Cardiac septum (tissue), 1 donor: ENCODE data around the gene COPE. TPM values are rescaled to one million over a fixed set of nuclear protein-coding genes. Genes with fewer than 3 reads are reported as not detected.
"Not testable (repeated sequence)": the region's sequence is repeated elsewhere in the genome, so short reads cannot be mapped to it uniquely, and the experiment has no call there.

Experiments used
- DNase-seq: peaks from one replicate; pipeline ENCODE4 v3.0.0-alpha.2; 2020; ENCODE audit warnings: low spot score
- intact Hi-C: fragments of 100-400 bp; cut with DNase I; formaldehyde crosslinking; loops from one replicate; pipeline ENCODE4 v1.14.0; 2022
- total RNA-seq: library from RNA; stranded (reverse); fragmentation: NEBNext Ultra II Directional; extraction: Animal tissue kit (Norgen Biotek cat#: 25700); gene quantifications from one replicate; pipeline ENCODE4 v1.2.1, GENCODE V29; 2021
- donor health status: DM: no; HTN: no; CAD: no.

COPE gene
- total RNA-seq, 1 donor from 2014 or later, result 133 TPM

GRCh38 chr19:18912933-18913332, 6.3 kb downstream of the COPE start:
- no peak for DNase-seq
- intact Hi-C loops, result no loop called here

DNA sequence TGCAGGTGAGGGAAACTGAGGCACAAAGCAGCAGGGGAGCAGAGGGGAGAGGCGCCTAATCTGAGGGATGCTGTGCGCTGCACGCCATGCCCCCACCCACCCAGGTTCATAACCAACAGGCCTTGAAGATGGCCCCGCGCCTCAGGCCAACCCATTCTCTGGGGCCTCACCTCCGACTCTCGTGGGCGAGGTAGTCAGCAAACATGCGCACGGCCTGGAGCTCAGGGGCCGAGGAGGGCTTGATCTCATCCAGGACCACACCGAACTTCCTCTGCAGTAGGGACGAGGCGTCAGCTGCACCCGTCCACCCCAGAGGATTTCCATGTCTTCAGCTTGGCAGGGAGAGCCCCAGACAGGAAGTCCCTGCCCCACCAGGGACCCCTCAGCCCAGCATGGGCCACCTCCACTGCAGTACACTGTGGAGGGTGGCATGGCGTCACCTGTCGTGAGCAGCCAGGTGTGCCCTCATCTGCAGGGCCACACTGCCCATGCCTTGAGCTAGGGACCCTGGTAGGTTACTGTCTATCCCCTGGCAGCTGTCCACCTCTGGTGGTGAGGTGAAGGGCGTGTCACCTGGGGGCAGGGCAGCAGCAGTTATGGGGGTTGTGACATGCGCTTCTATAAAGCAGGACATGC, 8.3 kb downstream of the COPE start:
- DNase-seq, result no peak
- intact Hi-C loops, result no loop called here

DNA sequence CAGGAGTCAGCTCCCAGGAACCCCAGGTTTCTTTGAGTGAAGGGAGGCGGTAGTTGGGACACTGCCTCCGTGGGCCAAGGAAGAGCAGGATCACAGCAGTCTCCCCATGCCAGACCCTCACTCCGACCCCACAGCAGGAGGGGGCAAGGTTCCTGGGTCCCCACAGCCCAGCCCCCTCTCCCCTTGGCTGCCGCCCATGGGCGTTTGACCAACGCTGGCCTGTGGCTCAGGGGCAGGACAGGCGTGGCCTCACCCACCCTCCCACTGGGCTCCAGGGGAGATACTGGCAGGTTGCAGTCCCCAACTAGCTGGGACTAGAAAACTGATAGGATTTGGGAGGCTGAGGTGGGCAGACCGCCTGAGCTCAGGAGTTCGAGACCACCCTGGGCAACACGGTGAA, 9.2 kb downstream of the COPE start:
- intact Hi-C loops, result no loop called here
- no peak for DNase-seq

- DNase-seq, result no peak
- intact Hi-C loops, result no loop called here
Observed at GRCh38 chr19:18908917-18909619, 10.1 kb downstream of the COPE start.

DNA sequence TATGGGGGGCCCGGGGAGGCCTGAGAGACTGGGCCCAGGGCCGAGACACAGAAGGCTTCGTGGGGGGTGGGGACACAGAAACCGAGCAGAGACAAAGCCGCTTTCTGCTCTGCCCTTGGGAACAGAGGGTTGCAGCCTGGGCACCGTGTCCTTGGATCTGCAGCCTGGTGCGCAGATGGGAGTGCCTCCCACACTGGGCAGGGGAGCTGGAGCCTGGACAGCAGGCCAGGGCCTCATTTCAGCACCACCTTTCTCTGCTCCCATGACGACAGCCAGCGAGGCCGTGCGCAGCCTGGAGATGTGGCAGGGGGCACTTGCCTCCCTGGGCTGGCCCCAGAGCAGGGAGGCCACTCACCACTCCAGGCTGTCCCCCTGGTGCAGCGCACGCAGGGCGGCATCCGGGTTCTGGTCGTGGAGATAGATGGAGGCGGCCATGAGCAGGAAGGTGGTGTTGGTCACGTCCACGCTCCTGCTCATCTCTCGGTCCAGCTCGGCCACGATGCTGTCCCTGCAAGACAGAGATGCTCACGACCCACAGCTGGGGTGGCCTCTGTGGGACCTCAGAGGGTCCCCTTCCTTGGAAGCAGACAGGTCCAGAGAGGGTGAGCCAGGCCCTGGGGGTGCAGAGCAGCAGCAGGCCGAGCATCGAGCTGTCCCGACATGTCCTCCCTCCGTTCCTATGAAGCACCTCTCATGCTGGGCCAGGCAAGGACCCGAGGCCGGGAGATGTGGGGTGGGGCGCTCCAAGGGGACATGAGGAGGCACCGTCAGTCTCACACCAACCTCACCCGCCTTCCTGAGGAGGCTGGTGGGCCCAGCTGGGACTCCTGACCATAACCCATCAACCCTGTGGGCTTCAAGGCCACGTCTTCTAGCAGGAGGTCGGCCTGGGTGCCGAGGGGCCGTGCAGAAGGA, 12.3 kb downstream of the COPE start:
- no peak for DNase-seq
- intact Hi-C loops, result no loop called here

DNA sequence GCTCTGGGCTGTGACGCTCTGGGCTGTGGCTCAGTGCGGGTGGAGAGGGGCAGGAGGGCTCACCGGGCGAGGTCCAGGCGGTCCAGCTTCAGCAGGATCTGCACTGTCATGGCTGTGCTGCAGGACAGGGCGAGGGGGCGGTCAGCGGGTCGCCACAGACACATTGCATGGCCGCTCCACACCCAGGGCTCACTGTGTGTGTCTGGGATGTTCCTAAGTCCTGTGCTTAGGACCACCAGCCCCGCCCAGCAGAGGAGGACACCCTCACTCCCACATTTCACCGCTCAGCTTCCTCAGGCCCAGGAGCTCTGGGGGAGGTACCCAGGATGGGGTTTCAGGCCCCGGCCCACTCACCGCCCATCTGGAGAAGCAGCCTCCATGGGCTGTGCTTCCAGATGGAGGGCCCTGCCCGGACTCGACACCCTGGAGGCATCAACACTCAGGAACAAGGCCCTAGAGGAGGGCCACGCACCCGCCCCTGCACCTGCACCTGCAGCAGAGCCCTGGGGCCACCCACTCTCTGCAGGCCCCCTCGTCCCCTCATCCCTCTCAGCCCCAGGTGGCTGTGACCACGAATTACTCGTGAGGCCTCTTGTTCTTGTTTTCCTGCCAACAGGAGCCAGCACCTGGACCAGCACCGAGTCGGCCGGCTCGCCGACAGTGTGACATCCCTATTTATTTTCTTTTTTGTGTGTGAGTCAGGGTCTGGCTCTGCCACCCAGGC, 13.5 kb downstream of the COPE start:
- DNase-seq, result no peak
- intact Hi-C loops, result no loop called here

GRCh38 chr19:18905058-18905456, 14.1 kb downstream of the COPE start:
- intact Hi-C loops, result no loop called here
- DNase-seq, result no peak

GRCh38 chr19:18904334-18905057, 14.7 kb downstream of the COPE start:
- intact Hi-C loops, result no loop called here
- no peak for DNase-seq

DNA sequence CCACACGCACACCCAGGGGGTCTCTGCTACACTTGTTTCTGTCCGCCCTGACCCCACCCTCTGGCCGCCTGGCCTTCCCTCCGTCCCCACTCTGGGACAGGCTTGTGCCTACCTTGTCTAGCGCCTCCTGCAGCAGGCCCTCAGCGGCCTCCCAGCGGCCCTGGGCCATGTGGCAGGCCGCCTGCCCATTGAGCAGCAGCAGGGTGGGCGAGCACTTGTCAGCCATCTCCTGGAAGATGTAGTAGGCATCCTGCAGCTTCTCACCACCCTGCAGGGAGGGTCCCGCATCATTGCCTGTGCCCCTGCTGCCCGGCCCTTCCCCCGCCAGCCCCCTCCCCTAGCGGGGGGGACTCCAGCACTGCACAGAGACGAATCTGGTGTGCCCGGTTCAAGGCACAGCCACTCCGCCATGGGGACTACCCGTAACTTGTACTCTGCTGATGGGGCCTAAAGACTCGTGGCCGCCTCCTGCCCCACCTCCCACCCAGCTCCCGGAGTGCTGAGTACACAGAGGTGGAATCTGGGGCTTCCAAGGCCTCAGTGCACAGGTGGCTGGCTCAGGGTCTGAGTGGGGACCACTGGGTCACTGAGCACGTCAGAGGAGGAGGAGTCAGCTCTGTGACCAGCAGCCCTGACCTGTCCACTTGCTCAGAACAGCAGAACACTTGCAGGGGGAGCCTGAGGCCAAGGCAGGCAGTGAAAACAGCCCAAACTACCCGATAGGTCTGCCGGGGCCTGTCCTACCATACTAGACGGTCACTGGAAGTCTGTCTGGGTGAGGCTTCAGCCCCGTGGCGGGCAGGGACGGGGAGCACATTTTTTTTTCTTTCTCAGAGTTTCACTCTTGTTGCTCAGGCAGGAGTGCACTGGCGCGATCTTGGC, 15.8 kb downstream of the COPE start:
- intact Hi-C loops, result no loop called here
- DNase-seq, result no peak

DNA sequence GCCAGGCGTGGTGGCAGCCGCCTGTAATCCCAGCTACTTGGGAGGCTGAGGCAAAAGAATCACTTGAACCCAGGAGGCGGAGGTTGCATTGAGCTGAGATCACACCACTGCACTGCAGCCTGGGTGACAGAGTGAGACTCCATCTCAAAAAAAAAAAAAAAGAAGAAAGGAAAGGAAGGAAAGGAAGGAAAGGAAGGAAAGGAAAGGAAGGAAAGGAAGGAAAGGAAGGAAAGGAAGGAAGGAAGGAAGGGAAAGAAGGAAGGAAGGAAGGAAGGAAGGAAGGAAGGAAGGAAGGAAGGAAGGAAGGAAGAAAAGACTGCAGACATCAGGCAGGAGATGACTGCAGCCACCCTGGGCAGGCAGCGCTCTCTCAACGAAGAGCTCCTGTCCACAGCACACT, 16.7 kb downstream of the COPE start:
- DNase-seq, intact Hi-C loops: not testable (repeated sequence)

- intact Hi-C loops, result no loop called here
- DNase-seq, result no peak
Observed at GRCh38 chr19:18901491-18901890, 17.7 kb downstream of the COPE start.

DNA sequence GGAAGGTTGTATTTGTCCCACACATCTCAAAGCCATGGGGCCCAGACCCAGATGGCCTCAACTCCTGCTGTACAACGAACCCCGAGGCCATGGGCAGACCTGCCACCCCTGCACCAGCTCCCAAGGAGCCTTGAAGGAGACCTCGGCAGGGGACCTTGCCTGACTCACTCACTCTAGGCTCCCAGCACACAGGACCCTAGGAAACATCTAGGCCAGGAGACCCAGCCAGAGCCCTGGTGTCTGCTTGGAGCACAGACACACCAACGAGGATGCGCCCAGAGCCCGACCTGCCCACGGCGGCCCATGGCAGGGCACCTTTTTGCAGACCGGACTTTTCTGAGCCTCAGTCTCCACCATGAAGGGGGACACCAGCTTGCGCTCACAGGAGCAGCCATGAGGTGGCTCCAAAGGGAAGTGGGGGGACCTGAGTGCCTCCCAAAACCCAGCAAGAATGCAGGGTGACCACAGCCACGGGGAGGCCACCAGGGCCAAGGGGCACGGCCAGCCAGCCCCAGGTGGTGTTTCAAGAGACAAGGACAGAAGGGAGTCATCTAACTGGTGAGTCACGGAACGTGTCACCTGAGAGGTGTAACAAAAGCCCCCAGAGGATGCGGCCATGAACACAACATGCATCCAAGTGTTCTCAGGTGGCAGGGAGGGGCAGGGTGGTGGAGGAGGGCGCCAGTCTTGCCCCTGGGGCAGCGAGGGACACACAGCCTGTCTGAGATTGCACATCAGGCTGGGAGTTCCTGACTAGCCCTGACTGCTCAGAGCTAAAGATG, 18.3 kb downstream of the COPE start:
- no peak for DNase-seq
- intact Hi-C loops, result no loop called here

DNA sequence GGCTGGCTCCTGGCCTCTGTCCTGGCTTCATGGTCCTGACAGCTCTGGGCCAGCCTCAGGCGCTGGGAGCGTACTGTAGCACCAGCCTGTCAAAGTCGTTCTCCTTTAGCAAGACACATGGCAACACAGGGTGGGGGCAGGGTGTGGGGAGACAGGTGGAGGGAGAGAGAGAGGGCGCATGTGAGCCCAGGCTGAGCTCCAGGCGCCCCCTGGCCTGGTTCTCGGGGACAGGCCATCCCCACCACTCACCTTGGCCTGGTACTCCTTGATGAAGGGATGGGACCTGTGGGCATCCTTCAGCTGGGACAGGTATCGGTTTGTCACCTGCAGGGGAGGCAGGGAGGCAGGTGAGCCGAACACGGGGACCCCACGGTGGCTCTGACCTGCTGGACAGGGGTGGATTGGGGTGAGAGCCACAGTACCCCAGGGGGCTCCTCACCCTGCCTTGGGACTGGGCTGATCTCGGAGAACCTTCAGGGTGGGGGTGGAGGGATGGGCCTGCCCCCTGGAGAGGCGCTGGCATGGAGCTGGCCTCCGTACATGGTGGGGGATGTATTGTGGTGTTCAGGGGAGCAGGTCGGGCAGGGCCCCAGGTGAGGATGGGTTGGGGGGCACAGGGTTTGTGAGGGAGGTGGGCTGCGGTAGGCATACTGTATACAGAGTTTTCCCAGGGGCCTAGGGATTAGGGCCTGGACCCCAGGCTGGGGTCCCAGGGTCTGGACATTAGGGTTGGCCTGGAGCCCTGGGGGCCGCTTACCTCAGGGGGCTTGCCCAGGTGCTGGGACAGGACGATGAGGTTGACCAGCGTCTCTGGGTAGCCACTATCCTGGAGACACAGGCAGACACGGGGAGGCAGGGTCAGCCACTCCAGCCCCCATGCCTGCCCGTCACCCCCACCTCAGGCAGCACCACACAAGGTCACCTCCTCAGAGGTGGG, 19.3 kb downstream of the COPE start:
- no peak for DNase-seq
- intact Hi-C loops, result no loop called here

DNA sequence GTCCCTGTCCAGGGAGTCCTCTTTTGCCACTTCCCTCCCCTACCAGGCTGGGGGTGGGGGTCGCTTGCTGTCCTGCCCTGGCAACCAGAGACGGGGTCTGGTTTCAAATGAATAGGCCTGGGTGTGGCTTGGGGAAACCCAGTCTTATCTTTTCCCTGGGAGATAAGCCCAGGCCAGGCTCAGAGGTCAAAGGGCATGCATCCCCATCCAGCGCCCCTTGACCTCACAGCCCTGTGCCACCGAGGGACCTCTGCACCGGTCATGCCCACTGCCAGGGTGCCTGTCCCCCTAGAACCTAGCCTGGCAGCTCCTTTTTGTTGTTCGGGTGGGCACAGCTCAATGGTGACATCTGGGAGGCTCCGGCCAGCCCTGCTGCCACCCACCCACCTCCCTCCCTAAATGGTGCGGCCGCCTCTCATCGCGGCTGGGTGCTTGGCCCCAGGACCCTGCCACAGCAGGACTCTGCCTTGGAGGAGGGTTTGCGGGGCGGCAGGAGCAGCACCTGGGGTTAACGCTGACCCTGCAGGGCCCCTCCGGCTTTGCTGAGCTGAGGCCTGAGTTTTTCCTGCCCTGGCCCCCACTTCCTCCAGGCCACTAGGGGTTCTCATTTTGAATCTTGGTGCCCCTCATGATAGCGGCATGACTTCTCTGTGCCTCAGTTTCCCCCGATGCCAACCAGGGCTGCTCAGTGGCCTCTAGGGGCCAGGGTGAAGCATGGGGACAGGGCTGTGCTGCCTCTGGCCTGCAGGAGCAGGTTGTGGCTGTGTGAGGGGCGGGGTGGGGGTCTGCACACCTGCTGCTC, 20.4 kb downstream of the COPE start:
- intact Hi-C loops, result no loop called here
- no peak for DNase-seq

DNA sequence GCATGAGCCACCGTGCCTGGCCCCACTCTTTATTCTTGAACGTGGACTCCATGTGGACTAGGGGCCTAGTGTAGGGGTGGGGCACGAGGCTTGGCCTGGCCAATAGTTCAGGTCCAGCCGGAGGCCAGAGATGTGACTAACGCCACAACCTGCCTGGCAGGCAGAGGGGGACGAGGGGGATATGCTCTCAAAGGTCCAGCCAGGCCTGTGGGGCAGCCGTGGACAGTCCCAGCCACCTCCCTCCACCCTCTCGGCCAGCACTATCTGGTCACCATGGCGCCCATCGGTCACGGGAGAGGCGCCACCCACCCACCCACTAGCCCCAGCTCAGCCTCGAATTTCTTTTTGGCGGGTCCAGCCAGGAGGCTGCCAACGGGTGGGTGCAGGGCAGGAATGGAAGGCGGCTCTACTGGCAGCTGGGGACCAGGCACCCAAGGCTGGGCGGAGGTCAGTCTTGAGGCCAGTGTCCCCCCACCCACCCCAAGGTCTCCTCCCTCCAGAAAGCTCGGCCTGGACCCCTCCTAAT, 21.0 kb downstream of the COPE start:
- intact Hi-C loops, result no loop called here

More for the DNA sequence above, 21.0 kb downstream of the COPE start:
- no peak for DNase-seq
